ENCODE data around the gene CADM3. TPM values are rescaled to one million over a fixed set of nuclear protein-coding genes. Genes with fewer than 3 reads are reported as not detected.

Gene CADM3
- total and polyA plus RNA-seq, 3 donors from 2014 or later = 5.7 to 13.4 (median 6.4) TPM

GRCh38 chr1:159222075-159222865 is 50.9 kb downstream of the CADM3 start:
- no peaks in the 10 kb centered on the region for H3K27me3 ChIP-seq
- intact Hi-C loops (cut with DNase I; ENCODE audit: low total_unique reads) = no loop called here
- TF ChIP-seq CTCF (IDR thresholded peaks at IDR 0.05) (no peak), POLR2A (IDR thresholded peaks at IDR 0.05) (no peak)
- H3K36me3 ChIP-seq (ENCODE audit: low read depth, missing control alignments) = no peaks in the 10 kb centered on the region
- no peak overlapping the region for H3K27ac ChIP-seq
- 88 to 92% methylated on average over 5 of the region's 5 CpGs for WGBS, 2 donors
- no peaks in the 10 kb centered on the region for H3K9me3 ChIP-seq
- H3K4me3 ChIP-seq = no peak overlapping the region
- no peaks in the 10 kb centered on the region for H3K4me1 ChIP-seq
- DNase-seq = no peak

- no peak overlapping the region for H3K4me3 ChIP-seq
- TF ChIP-seq CTCF (IDR thresholded peaks at IDR 0.05) = no peak
- no peak for TF ChIP-seq POLR2A (IDR thresholded peaks at IDR 0.05)
- H3K4me1 ChIP-seq = no peaks in the 10 kb centered on the region
- H3K9me3 ChIP-seq = no peaks in the 10 kb centered on the region
- 48 to 52% methylated on average over 2 of the region's 2 CpGs for WGBS, 2 donors
- no peak overlapping the region for H3K27ac ChIP-seq
- DNase-seq = no peak
- no peaks in the 10 kb centered on the region for H3K27me3 ChIP-seq
- intact Hi-C loops (cut with DNase I; ENCODE audit: low total_unique reads) = no loop called here
- no peaks in the 10 kb centered on the region for H3K36me3 ChIP-seq (ENCODE audit: low read depth, missing control alignments)
These were observed 51.6 kb downstream of the CADM3 start for GRCh38 chr1:159223004-159223403.

GRCh38 chr1:159228554-159228953 is 57.1 kb downstream of the CADM3 start:
- Histone ChIP-seq H3K27me3 (no peaks in the 10 kb centered on the region), H3K36me3 (ENCODE audit: low read depth, missing control alignments) (no peaks in the 10 kb centered on the region), H3K4me3 (no peak overlapping the region), H3K4me1 (no peaks in the 10 kb centered on the region), H3K27ac (no peak overlapping the region), H3K9me3 (no peaks in the 10 kb centered on the region)
- no peak for DNase-seq
- intact Hi-C loops (cut with DNase I; ENCODE audit: low total_unique reads) = no loop called here
- no peak for TF ChIP-seq POLR2A (IDR thresholded peaks at IDR 0.05)
- TF ChIP-seq CTCF (IDR thresholded peaks at IDR 0.05) = no peak
- WGBS, 2 donors = 86 to 95% methylated on average over 2 of the region's 2 CpGs

- 82 to 88% methylated on average over 8 of the region's 8 CpGs for WGBS, 2 donors
- intact Hi-C loops (cut with DNase I; ENCODE audit: low total_unique reads) = no loop called here
These were observed 58.0 kb downstream of the CADM3 start for GRCh38 chr1:159229260-159229885.

More at GRCh38 chr1:159229260-159229885, 58.0 kb downstream of the CADM3 start:
- no peak for TF ChIP-seq CTCF (IDR thresholded peaks at IDR 0.05)
- TF ChIP-seq POLR2A (IDR thresholded peaks at IDR 0.05) = no peak
- Histone ChIP-seq H3K9me3 (no peaks in the 10 kb centered on the region), H3K4me3 (no peak overlapping the region), H3K36me3 (ENCODE audit: low read depth, missing control alignments) (no peaks in the 10 kb centered on the region), H3K27me3 (no peaks in the 10 kb centered on the region), H3K4me1 (no peaks in the 10 kb centered on the region), H3K27ac (no peak overlapping the region)
- no peak for DNase-seq
